Occipital lobe (tissue), 2 donors: Measurements from ENCODE around the gene DEUP1. TPM values are rescaled to one million over a fixed set of nuclear protein-coding genes. Genes with fewer than 3 reads are reported as not detected.

ENCODE experiments used
- DNase-seq: peaks from one replicate; lab custom pipeline; 2025; lab: John Stamatoyannopoulos, UW
- total RNA-seq: library from RNA; depleted of rRNA; stranded (reverse); fragments of >200 nt; gene quantifications from one replicate; pipeline ENCODE4 v1.2.3, GENCODE V29; 2014

Gene DEUP1
- total RNA-seq, 1 donor from 2014 or later: 0.16 TPM

DNA sequence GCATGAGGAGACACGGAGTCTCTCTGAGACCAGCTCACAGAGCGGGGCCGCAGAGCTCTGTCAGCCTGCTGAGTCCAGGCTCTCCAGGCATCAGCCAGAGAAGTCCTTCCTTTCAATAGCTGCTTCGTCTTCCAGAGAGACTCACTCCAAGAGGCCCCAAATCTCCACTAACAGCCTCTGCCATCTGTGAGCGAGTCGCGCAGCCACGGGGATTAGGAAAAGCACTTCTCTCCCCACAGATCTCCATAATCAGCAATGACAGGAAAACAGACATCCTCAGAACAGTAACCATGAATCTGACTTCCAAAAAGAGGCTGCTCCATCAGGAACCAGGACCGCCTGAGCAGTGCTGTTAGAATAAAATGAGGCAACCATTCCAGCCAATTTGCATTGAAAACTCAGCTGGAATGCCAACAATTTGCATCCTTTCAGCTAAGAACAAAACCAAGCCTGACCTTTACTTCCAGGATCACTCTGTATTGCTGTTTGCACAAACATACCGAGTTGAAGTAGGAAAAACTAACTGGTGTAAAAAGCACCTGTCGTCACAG is 147.2 kb downstream of the DEUP1 start:
- DNase-seq: no peak

DNA sequence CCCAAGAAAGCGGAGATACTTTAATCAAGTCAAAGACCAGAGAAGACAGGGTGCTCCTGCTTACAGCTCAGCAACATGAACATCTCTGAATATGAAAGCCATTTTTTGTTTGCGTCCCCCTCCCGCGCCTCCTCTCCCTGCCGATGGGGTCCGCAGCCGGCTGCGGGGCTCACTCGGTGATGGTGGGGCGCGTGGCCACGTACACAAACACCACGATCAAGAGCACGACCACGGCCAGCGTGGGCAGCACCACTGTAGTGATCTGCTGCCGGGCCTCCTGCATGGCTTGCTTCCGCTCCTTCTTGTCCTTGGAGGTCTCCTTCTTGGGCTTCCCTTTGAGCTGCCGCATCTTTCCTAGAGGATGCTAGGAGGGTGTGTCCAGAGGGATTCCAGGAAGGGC is 148.3 kb downstream of the DEUP1 start:
- no peak for DNase-seq

DNA sequence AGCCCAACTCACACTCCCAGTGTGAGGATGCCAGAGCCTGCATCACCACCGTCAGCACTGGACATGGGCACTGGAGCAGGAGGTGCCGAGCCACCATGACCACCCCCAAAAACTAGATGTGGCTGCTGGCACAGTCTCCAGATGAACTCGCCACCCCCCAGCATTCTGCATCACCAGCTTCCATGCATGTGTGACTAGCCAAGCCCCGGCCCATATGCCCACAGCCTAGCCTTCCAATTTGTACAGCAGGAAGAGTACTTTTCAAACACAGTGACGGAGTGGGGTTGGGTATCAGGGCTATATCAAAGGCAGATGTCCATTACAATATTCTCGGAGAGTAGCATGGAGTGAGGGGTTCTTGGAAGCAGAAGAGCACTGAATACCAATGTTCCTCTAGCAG is 149.7 kb downstream of the DEUP1 start:
- DNase-seq: no peak

DNA sequence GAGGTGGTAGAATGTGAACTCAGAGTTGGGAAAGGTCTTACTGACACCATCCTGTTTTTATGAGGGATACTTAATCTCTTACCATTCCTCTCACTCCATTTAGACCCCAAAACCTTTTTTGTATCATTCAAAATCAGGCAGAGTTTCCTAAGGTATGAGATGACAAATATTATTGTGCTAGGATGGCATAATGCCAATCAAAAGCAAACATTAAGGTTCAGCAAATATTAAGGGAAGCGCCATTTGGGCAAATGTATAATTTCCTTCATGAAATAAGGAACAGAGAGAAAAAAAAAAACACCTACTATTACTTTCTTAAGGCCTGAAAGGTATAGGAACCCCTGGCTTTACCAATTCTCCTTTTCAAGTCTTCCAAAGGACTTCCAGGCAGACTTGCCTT is 150.2 kb downstream of the DEUP1 start:
- no peak for DNase-seq

DNA sequence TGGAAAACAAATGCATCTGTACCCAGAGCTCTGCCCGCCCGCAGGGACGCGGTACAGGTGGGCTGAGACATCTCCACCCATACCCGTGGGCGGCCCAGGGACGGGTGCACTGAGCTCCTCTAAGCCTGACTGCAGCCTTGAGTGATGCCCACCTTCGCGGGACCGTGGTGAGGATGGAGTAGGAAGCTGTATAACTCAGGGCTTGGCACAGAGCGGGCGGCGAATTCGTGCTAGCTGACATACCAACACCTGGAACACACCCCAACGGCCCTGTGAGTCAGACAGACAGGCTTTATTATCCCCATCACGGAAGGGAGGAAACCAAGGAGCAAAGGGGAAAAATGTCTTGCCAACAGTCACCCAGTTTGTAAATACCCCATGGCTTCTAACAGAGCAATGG is 150.7 kb downstream of the DEUP1 start:
- no peak for DNase-seq

DNA sequence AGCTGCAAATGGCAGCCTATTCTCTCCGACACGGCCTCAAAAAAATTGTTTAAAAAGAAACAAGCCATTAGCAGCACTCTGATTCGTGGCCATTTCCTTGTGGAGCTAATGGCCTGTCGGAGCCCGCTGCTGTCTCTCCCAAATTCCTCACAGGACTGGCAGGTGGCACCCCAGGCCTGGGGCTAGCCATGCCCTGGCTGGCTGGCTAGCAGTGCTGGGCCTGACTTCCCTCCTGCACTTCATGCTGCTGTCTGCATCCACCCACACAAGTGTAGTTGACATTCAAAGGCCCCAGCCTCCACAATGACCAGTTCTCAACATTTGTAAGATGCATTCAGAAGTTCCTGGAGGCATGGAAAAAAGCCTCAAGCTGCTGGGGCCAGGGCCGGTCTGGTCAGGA is 151.2 kb downstream of the DEUP1 start:
- no peak for DNase-seq

DNA sequence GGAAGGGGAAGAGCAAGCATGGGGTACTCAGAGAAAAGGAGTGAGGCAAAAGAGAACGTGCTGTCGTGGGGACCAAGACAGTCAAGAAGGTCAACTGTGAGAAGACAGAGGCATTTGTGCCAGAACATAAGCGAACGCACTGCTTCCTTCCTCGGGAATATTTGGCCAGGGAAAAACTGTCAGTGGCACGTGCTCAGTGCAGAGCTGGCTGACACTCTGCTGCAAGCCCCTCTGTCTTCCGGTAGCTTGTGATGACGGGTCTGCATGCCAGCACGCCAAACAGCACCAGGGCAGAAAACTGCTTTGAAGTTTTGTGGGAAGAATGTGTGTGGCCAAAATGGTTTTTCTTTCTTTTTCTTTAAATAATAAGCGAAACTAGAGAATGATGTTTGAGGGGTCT is 152.0 kb downstream of the DEUP1 start:
- DNase-seq: no peak

DNA sequence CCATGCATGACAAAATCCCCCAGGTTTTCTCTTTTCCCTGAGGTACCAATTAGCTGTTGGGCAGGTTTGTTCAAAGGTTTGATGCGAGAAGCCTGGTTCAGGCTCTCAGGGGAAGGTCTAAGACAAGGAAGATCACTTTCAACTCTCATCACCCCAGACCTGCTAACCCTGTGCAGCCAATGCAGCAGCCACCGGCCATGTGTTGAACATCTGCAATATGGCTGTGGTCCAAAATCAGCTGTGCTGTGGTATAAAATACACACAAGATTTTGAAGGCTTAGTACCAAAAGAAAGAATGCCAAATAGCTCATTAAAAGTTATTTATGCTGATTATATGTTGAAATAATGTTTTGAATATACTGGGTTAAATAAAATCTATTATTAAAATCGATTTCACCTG is 154.2 kb downstream of the DEUP1 start:
- DNase-seq: no peak

DNA sequence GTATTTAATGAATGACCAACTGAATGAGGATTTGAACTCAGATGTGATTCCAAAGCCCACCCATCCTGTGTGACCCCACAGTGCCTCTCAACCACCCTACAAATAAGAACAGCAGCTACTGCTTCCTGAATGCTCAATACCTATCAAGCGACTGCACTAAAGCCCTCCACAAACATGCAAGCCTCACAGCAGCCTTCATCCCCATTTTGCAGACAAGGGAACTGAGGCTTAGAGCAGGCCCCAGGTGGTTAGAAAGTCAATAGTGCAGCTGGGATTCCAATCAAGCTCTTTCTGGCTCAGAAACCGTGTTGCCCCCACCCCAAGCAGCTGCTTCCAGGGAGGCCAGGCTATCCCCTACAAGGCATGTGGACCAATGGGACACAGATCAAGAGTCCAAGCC is 155.4 kb downstream of the DEUP1 start:
- DNase-seq: no peak

DNA sequence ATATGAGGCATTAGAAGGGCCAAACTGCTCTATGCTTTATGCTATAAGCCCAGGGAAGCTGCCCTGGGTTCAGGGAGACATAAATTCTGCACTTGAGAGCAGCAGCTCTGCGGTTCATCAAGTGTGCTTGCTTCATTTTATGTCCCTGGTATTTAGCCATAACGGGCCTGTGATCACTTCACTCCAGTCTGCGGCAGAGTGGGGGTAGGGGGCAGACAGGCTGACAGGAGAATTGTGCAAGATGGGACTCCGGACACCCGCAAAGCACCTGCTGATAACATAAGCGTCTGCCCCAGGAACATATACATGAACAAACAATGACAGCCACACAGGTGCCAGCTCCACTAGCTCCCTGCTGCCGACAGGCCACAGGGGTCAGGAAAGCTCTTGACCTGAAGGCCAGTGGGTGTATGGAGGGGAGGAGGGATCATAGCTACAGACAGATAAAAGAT is 156.5 kb downstream of the DEUP1 start:
- DNase-seq: no peak

Other genes starting within 250 kb of the DEUP1 start
- gene SLC36A4, start 132.8 kb upstream of the DEUP1 start, total RNA-seq: 38.1 TPM
- 1.4 TPM for gene SMCO4, start 212.6 kb downstream of the DEUP1 start, total RNA-seq